Thyroid gland (tissue), 4 donors: ENCODE results near the gene NCKAP1.

Experiments
- CTCF ChIP-seq, 6 experiments: fragments of 200-600 bp in 3 of 6; fragments of 450-650 bp in 3 of 6; sonication (generic) in 3 of 6; IDR thresholded peaks; one replicate each; pipeline ENCODE4 v1.5.1; 2016 to 2019; ENCODE audit warnings: antibody characterized with exemption in 6 of 6, mild to moderate bottlenecking in 2 of 6, inconsistent platforms in 1 of 6, moderate library complexity in 1 of 6
- POLR2A ChIP-seq, 2 donors: fragments of 450-650 bp; IDR thresholded peaks; one replicate each; pipeline ENCODE4 v1.6.1; 2017; ENCODE audit warnings: antibody characterized with exemption in 2 of 2, mild to moderate bottlenecking in 2 of 2, moderate library complexity in 1 of 2

- TF ChIP-seq POLR2A (IDR thresholded peaks at IDR 0.05) (no peak), CTCF (IDR thresholded peaks at IDR 0.05) (no peak)
Observed at GRCh38 chr2:183014005-183014404, 24.3 kb downstream of the NCKAP1 start.
